Left ventricle myocardium superior (tissue), 1 donor: Measurements from ENCODE around the gene A4GALT. TPM values are rescaled to one million over a fixed set of nuclear protein-coding genes. Genes with fewer than 3 reads are reported as not detected.
"Not testable (repeated sequence)": the region's sequence is repeated elsewhere in the genome, so short reads cannot be mapped to it uniquely, and the experiment has no call there.

ENCODE experiments used
- ATAC-seq: fragments of 200-7000 bp; cut with Tn5 transposase; one replicate; pipeline ENCODE4 v1.9.1; 2020; ENCODE audit warnings: mild to moderate bottlenecking, moderate library complexity
- DNase-seq: peaks from one replicate; pipeline ENCODE4 v3.0.0-alpha.2; 2020
- intact Hi-C: fragments of 100-400 bp; cut with micrococcal nuclease; formaldehyde crosslinking; loops from one replicate; pipeline ENCODE4 v1.11.0; 2022
- total RNA-seq: library from RNA; stranded (reverse); fragmentation: NEBNext Ultra II Directional; extraction: Animal tissue kit (Norgen Biotek cat#: 25700); gene quantifications from one replicate; pipeline ENCODE4 v1.2.1, GENCODE V29; 2021
- donor health status: DM: no; HTN: yes; CAD: no; lungs with severe emphysema.

The A4GALT gene
- total RNA-seq, 1 donor from 2014 or later = 81.7 TPM

DNA sequence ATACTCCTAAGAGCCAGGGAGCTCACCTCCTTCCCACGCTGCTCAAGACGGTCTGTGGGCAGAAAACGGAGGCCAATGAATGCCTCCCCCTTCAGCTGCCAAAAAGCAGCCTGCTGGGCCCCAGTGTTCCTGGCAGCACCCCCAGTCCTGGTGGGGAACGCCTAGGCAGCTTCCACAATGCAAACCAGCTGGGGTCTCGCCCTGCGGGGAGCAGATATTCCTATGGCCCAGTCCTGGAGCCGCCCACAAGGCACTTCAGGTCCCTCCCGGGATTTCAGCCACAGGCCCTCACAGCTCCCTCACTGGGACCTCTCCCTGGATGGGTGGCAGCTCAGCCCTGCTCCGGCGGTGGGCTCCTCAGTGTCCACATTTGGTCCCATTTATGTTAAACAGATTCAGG is 29.2 kb downstream of the A4GALT start:
- DNase-seq (peak; percentile 33), ATAC-seq (no peak)
- intact Hi-C loops = no loop called here

DNA sequence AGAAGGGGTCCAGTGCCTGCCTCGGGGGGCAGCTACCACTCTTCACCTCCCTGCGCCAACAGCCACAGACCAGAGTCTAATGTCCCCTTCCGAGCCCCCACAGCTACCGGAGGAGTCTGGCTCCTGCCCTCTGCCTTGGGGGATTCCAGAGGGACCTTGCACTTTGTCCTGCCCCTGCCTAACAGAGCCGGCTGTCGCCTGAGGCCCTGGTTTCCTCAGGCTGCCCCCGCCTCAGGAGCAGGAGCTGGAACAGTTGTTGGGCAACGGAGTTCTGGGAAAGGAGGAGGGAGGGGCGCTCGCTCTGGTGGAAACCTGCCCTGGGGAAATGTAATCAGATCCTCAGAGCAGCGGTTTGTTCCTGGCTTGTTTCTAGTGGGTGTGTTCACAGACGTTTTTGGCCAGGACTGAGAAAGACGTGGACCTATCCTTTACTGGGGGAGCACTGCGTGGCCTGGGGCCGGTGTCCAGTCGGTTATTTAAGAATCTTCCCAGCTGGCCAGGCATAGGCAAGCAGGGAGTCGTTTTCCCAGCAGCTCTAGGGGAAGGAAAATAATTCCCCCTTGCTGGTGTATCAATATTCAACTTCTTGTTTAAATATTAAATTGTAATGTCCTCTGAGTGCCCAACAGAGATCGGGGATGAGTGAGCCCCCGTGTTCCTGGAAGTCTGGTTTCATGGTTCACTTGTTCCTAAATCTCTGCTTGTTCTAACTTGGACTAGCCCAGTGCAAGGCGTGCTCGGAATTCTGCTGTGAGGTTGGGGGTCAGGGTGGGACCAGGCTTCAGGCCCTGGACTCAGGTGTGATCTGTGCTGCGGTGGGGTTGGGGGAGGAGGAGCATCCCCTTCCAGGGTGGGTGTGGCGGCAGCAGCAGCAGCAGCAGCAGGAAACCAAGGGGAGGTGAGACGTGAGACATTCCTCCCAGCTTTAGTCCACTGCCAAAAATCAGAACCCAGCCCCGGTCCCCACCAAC is 32.1 kb downstream of the A4GALT start:
- peak; percentile 90 for DNase-seq
- intact Hi-C loops = no loop called here
- peak; percentile 69 for ATAC-seq

- DNase-seq = peak; percentile 36
- no peak for ATAC-seq
- intact Hi-C loops = no loop called here
Observed at GRCh38 chr22:42686756-42687491, 33.7 kb downstream of the A4GALT start.

GRCh38 chr22:42685941-42686653 is 34.6 kb downstream of the A4GALT start:
- intact Hi-C loops = no loop called here
- peak; percentile 86 for DNase-seq
- peak; percentile 53 for ATAC-seq

GRCh38 chr22:42684462-42685195 is 36.0 kb downstream of the A4GALT start:
- no peak for ATAC-seq
- intact Hi-C loops = no loop called here
- peak; percentile 69 for DNase-seq

DNA sequence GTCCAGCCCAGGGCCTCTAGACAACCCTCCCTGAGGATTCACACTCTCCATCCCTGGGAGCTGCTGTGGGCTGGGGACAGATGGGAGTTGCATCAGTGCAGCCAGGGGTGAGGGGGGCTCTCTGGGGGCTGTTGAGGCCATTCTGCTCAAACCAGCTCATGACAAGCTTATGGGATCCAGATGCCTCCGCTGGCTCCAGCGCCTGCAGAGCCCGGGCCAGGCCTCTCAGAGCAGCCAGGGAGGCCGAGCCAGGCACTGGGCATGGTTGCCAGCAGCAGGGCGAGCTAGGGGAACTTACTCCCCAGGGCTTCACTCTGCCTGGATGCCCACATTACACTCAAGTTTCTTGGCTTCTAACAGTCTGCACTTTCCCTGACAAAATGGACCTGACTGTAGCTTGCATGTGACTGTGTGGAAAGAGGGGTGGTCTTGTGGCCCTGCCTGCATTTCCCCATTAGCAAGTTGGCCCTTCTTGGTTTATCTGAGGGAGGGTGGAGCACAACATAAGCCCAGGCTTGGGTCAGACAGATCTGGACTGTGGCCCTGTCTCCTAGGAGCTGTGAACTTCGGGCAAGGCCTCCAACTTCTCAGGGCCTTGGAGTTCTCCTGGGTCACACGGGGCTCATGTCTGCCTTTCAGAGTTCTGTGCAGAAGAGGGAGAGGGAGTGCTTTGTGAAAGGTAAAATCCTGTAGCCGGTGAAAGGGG is 36.9 kb downstream of the A4GALT start:
- intact Hi-C loops = no loop called here
- ATAC-seq (peak; percentile 60), DNase-seq (peak; percentile 92)

DNA sequence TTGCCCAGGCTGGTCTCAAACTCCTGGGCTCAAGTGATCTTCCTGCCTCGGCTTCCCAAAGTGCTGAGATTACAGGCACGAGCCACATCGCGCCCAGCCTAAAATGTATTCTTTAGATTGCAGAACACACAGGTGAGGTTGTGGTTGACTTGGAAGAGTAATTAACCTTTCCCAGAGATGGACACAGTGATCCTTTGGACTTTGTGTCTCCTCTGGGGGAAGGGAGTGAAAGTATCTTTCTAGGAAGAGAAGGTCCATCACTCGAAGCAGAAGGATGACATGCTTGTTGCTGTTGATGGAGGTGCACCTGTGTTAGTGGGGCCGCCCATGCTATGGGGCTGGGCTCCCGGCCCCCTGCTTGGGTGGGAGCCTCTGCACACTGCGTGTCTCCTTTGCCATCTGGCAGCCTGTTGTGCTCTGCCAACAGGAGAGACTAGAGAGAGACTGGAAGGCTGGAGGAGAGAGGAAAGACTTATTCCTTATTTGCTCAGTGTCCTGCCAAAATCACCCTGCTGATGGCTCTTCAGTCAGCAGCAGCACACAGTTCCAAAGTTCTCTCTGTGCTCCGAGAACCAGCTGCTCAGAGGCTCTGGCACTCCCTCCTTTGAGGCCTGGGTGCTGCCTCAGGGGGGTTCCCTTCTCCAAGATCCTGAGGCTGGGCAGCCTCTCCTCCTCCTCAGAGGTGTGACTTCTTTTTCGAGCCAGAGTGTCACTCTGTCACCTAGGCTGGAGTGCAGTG is 38.4 kb downstream of the A4GALT start:
- intact Hi-C loops = no loop called here
- ATAC-seq (peak; percentile 8), DNase-seq (no peak)

DNA sequence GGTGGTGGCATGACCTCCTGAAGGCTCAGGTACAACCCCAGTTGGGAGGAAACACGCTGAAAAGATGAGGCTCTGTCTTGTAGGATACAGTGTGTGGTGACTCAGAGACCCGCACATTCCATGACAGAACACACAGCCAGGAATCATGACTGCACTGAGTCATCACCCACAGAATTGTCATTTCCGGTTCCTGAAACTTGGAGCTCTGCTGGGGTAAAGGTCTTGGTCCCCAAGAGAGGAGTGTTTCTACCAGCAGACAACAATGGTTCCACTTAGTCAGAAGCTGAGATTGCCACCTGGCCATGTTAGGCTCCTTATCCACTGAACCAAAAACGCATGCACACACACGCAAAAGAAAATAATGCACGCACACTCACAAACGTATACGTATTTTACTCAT is 40.0 kb downstream of the A4GALT start:
- ATAC-seq (no peak), DNase-seq (no peak)
- intact Hi-C loops = no loop called here

- no peak for ATAC-seq
- DNase-seq = no peak
- intact Hi-C loops = no loop called here
Observed at GRCh38 chr22:42679691-42680090, 41.0 kb downstream of the A4GALT start.

GRCh38 chr22:42678894-42679293 is 41.8 kb downstream of the A4GALT start:
- intact Hi-C loops = no loop called here
- no peak for ATAC-seq
- DNase-seq = no peak

GRCh38 chr22:42677936-42678335 is 42.7 kb downstream of the A4GALT start:
- ATAC-seq, intact Hi-C loops, DNase-seq: not testable (repeated sequence)

GRCh38 chr22:42676059-42676607 is 44.5 kb downstream of the A4GALT start:
- DNase-seq (no peak), ATAC-seq (peak; percentile 58)
- intact Hi-C loops = no loop called here

GRCh38 chr22:42673898-42674401 is 46.7 kb downstream of the A4GALT start:
- intact Hi-C loops = no loop called here
- ATAC-seq = peak; percentile 38
- no peak for DNase-seq

DNA sequence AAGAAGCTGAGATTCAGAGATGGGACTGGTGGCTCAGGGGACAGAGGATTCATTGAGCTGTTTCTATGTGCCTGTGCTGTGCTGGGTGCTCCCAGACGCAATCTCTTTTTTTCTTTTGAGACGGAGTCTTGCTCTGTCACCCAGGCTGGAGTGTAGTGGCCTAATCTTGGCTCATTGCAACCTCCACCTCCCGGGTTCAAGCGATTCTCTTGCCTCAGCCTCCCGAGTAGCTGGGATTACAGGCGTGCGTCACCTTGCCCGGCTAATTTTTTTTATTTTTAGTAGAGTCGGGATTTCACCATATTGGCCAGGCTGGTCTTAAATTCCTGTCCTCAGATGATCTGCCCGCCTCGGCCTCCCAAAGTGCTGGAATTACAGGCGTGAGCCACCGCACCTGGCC is 47.6 kb downstream of the A4GALT start:
- intact Hi-C loops, ATAC-seq, DNase-seq: not testable (repeated sequence)

DNA sequence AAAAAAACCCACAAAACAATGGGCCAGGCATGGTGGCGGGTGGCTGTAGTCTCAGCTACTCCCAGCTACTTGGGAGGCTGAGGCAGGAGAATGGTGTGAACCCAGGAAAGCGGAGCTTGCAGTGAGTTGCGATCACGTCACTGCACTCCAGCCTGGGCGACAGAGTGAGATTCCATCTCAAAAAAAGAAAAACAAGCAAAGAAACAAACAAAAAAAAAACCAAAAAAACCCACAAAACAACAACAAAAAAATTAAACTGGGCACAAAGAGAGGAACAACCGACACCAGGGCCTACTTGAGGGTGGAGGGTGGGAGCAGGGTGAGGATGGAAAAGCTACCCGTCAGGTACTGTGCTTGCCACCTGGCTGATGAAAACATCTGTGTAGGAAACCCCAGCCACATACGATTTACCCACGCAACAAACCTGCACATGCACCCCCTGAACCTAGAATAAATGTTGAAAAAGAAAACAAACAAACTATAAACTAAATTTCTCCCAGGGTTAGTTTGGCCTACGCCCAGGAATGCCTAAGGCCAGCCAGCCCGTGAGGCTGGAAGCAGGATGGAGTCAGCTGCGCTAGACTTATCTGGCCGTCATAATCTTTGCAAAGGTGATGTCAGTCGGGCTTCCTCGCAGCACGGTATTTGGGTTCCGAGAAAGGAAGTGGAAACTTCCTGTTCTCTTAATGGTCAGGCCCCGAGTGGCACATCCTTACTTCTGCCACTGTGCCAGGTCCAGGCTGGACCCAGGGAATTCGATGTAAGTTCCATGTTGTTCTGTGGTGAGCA is 49.6 kb downstream of the A4GALT start:
- DNase-seq (no peak), ATAC-seq (peak; percentile 19)
- intact Hi-C loops = no loop called here

- DNase-seq (no peak), ATAC-seq (no peak)
- intact Hi-C loops = no loop called here
Observed at GRCh38 chr22:42670046-42670445, 50.6 kb downstream of the A4GALT start.
